ENCODE results near the gene SMAGP.
"Not testable (repeated sequence)": the region's sequence is repeated elsewhere in the genome, so short reads cannot be mapped to it uniquely, and the experiment has no call there.

Gene SMAGP

DNA sequence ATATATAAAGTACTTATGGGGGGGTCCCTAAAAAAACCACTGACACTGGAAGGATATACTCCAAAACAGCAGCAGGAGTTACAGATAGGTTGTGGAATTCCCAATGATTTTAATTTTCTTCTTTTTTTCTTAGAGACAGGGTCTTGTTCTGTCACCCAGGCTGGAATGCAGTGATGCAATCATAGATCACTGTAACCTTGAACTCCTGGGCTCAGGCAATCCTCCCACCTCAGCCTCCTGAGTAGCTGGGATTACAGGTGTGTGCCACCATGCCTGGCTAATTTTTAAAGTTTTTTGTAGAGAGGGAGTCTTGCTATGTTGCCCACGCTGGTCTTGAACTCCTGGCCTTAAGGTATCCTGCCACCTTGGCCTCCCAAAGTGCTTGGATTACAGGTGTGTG is 10.6 kb downstream of the SMAGP start:
- H3K27ac ChIP-seq (ENCODE audit: low read depth, low read length); H3K36me3 ChIP-seq (ENCODE audit: insufficient read depth, low read length); H3K9me3 ChIP-seq (ENCODE audit: low read length): not testable (repeated sequence)

DNA sequence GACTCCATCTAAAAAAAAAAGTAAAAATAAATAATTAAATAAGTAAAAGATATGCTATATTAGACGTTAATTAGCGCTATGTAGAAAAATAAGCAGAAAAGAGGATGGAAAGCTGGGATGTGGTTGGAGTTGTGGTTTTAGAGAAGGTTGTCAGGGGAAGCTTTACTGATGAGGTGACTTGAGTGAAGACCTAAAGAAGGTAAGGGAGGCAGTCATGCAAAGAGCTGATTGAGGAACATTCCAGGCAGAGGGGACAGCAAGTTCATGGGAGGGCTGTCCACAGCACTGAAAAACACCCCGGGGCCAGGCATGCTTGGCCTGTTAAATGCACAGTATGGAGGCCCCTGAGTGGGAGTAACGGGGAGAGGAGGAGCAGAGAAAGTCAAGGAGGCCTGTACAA is 15.7 kb downstream of the SMAGP start:
- H3K4me3 ChIP-seq (ENCODE audit: low read depth in 1 of 2, low read length in 2 of 2), result no peak overlapping the region

More for the DNA sequence above, 10.6 kb downstream of the SMAGP start:
- H3K4me3 ChIP-seq (ENCODE audit: low read depth in 1 of 2, low read length in 2 of 2); H3K9ac ChIP-seq (ENCODE audit: low read length); H3K4me1 ChIP-seq (ENCODE audit: insufficient read depth, low read length); H3K27me3 ChIP-seq (ENCODE audit: control insufficient read depth in 1 of 2, insufficient read depth in 2 of 2, low read length in 2 of 2): not testable (repeated sequence)

DNA sequence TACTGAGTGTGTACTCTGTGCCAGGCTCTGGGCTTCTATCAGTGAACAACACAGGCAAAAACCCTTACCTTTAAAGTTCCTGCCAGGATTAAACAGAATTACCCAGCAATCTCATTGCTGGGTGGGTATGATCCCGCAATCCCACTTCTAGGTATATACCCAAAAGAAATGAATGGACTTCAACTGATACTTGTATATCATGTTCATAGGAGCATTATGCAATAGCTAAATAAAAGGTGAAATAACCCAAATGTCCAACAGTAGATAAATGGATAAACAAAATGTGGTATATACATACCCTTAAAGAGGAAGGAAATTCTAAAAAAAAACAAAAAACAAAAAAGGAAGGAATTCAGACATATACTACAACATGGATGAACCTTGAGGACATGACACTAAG is 16.9 kb downstream of the SMAGP start:
- H3K27me3 ChIP-seq (ENCODE audit: control insufficient read depth in 1 of 2, insufficient read depth in 2 of 2, low read length in 2 of 2), result no peaks in the 10 kb centered on the region
- no peaks in the 10 kb centered on the region for H3K9me3 ChIP-seq (ENCODE audit: low read length)
- no peak overlapping the region for H3K27ac ChIP-seq (ENCODE audit: low read depth, low read length)
- no peaks in the 10 kb centered on the region for H3K36me3 ChIP-seq (ENCODE audit: insufficient read depth, low read length)
- no peak overlapping the region for H3K4me3 ChIP-seq (ENCODE audit: low read depth in 1 of 2, low read length in 2 of 2)
- H3K4me1 ChIP-seq (ENCODE audit: insufficient read depth, low read length), result no peaks in the 10 kb centered on the region
- no peak overlapping the region for H3K9ac ChIP-seq (ENCODE audit: low read length)

More for the DNA sequence above, 15.7 kb downstream of the SMAGP start:
- Histone ChIP-seq H3K27me3 (ENCODE audit: control insufficient read depth in 1 of 2, insufficient read depth in 2 of 2, low read length in 2 of 2) (no peaks in the 10 kb centered on the region), H3K4me1 (ENCODE audit: insufficient read depth, low read length) (no peaks in the 10 kb centered on the region), H3K27ac (ENCODE audit: low read depth, low read length) (no peak overlapping the region), H3K36me3 (ENCODE audit: insufficient read depth, low read length) (no peaks in the 10 kb centered on the region), H3K9me3 (ENCODE audit: low read length) (no peaks in the 10 kb centered on the region), H3K9ac (ENCODE audit: low read length) (no peak overlapping the region)

DNA sequence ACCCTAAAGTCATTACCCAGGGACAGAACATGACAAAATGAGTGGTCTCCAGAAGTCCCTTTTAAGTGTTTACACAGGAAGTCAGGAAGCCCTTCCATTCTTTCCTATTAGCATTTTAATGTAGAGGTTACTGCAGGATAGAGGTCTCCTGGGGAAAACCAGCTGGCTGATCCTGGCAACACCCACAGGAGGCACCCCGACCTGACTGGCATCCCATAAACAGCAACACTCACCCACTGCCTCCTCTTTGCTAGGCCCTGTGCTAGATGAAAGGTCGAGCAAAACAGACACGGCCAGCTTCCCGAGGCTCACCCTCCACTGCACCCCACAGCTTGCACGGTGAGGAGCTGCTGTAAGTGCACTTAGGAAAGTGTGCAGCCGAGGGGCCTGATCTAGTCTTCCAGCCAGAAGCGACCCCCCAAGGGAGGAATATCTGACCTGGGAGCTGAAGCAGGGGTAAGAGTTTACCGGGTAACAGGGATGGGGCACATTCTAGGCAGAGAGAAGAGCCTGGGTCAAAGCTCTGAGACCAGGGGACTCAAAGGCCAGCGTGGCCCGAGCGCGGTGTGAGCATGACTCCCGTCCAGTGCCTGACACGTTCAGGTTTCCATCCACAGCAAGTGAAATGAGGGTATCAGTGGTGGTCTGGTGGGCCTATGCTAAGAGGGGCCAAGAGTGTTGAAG is 22.6 kb downstream of the SMAGP start:
- Histone ChIP-seq H3K4me1 (ENCODE audit: insufficient read depth, low read length) (peaks cover 5% of the 10 kb centered on the region), H3K27me3 (ENCODE audit: control insufficient read depth in 1 of 2, insufficient read depth in 2 of 2, low read length in 2 of 2) (no peaks in the 10 kb centered on the region), H3K27ac (ENCODE audit: low read depth, low read length) (no peak overlapping the region), H3K36me3 (ENCODE audit: insufficient read depth, low read length) (peaks cover 18% of the 10 kb centered on the region), H3K4me3 (ENCODE audit: low read depth in 1 of 2, low read length in 2 of 2) (no peak overlapping the region), H3K9me3 (ENCODE audit: low read length) (no peaks in the 10 kb centered on the region), H3K9ac (ENCODE audit: low read length) (no peak overlapping the region)

DNA sequence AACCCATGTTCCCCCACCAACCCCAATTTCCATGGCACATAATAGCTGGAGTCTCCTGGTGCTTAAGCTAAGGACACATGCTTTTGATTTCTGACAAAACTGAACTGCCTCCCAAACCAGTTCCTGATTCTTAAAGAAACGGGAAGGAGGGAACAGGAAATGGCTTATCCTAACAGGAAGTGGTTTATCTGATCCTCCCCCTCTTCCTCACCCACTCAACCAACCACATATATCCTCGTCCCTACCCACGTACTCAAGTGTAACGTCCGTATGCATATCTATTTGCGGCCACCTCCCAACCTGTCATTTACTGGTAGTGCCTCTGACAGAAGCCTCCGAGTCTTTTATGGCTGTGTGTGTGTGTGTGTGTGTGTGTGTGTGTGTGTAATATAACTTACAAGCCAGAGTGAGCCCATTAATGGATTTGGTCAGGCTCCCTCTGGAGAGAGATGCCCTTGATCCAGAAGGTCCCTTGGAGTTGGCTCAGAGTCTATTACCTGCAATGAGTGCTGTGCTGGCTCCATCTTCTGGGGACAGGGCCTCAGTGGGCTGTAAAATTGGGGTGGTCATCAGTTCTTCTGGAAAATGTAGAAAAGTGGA is 23.9 kb downstream of the SMAGP start:
- H3K9me3 ChIP-seq (ENCODE audit: low read length), result no peaks in the 10 kb centered on the region
- peaks cover 29% of the 10 kb centered on the region for H3K36me3 ChIP-seq (ENCODE audit: insufficient read depth, low read length)
- H3K27me3 ChIP-seq (ENCODE audit: control insufficient read depth in 1 of 2, insufficient read depth in 2 of 2, low read length in 2 of 2), result no peaks in the 10 kb centered on the region
- H3K27ac ChIP-seq (ENCODE audit: low read depth, low read length), result no peak overlapping the region
- no peak overlapping the region for H3K4me3 ChIP-seq (ENCODE audit: low read depth in 1 of 2, low read length in 2 of 2)
- peaks cover 5% of the 10 kb centered on the region for H3K4me1 ChIP-seq (ENCODE audit: insufficient read depth, low read length)
- H3K9ac ChIP-seq (ENCODE audit: low read length), result no peak overlapping the region

DNA sequence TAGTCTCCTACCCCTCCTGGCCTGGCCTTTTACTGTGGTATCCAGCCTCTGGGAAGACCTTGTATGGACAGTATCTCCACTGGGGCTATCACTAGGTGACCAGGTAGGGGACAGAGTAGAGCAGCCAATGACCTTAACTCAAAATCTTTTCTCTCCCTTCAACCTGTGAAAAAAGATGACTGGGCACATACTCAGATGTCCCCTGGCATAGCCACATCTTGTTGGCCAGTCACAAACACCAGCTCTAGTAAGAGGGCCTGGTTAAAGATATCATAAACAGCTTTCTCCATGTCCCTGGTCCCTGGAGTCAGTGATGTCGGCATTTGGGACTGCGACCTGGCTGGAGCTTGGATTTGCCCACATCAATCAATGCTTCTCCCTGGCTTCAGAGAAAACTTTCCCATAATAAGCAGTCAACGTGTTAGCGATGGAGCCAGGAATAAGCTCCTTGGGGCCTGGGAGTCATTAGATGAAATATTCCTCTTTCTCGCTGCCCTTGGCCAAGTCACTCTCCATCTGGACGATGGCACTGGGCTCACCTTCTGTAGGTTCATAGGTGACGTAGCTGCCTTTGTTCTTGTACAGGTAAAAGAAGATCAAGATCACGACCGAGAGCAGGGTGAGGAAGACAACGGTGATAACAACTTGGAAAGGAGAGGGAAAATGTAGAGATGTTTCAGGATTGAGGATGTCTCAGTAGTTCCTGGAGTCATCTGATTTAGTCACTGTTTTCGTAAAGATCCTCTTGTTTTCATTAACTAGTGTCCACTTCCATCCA is 24.6 kb downstream of the SMAGP start:
- Histone ChIP-seq H3K9me3 (ENCODE audit: low read length) (no peaks in the 10 kb centered on the region), H3K36me3 (ENCODE audit: insufficient read depth, low read length) (peaks cover 36% of the 10 kb centered on the region), H3K9ac (ENCODE audit: low read length) (no peak overlapping the region), H3K4me3 (ENCODE audit: low read depth in 1 of 2, low read length in 2 of 2) (no peak overlapping the region), H3K27me3 (ENCODE audit: control insufficient read depth in 1 of 2, insufficient read depth in 2 of 2, low read length in 2 of 2) (no peaks in the 10 kb centered on the region), H3K27ac (ENCODE audit: low read depth, low read length) (no peak overlapping the region), H3K4me1 (ENCODE audit: insufficient read depth, low read length) (peaks cover 7% of the 10 kb centered on the region)

DNA sequence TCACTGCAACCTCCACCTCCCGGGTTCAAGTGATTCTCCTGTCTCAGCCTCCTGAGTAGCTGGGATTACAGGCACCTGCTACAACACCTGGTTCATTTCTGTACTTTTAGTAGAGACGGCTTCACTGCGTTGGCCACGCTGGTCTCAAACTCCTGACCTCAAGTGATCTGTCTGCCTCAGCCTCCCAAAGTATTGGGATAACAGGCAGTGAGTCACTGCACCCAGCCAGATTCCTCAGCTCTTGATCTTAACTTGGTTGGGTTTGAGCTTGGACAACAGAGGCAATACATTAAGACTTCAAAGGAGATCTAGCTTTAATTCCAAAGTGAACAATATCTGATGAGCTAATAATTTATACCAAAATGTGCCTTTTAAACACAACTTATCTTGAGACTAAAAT is 25.9 kb downstream of the SMAGP start:
- Histone ChIP-seq H3K9me3 (ENCODE audit: low read length) (no peaks in the 10 kb centered on the region), H3K4me1 (ENCODE audit: insufficient read depth, low read length) (peaks cover 17% of the 10 kb centered on the region), H3K9ac (ENCODE audit: low read length) (no peak overlapping the region), H3K27me3 (ENCODE audit: control insufficient read depth in 1 of 2, insufficient read depth in 2 of 2, low read length in 2 of 2) (no peaks in the 10 kb centered on the region), H3K4me3 (ENCODE audit: low read depth in 1 of 2, low read length in 2 of 2) (no peak overlapping the region), H3K27ac (ENCODE audit: low read depth, low read length) (no peak overlapping the region), H3K36me3 (ENCODE audit: insufficient read depth, low read length) (peaks cover 46% of the 10 kb centered on the region)

DNA sequence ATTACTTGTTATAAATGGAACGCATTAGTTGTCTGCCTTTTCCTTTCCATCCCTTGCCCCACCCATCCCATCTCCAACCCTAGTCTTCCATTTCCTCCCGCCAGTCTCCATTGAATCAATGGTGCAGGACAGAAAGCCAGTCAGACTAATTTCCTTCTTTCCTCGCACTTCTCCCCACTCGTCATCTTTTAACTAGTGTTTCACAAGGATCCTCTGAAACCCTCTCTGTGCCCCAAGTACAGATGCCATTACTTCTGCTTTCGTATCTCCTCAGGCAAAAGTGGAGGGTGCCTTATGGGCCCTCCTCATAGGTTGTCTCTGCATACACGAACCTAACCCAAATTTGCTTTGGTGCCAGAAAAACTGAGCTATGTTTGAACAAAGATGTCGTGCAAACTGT is 27.3 kb downstream of the SMAGP start:
- Histone ChIP-seq H3K4me1 (ENCODE audit: insufficient read depth, low read length) (peaks cover 21% of the 10 kb centered on the region), H3K36me3 (ENCODE audit: insufficient read depth, low read length) (peaks cover 46% of the 10 kb centered on the region), H3K4me3 (ENCODE audit: low read depth in 1 of 2, low read length in 2 of 2) (no peak overlapping the region), H3K27ac (ENCODE audit: low read depth, low read length) (no peak overlapping the region), H3K9me3 (ENCODE audit: low read length) (no peaks in the 10 kb centered on the region), H3K27me3 (ENCODE audit: control insufficient read depth in 1 of 2, insufficient read depth in 2 of 2, low read length in 2 of 2) (no peaks in the 10 kb centered on the region), H3K9ac (ENCODE audit: low read length) (no peak overlapping the region)

DNA sequence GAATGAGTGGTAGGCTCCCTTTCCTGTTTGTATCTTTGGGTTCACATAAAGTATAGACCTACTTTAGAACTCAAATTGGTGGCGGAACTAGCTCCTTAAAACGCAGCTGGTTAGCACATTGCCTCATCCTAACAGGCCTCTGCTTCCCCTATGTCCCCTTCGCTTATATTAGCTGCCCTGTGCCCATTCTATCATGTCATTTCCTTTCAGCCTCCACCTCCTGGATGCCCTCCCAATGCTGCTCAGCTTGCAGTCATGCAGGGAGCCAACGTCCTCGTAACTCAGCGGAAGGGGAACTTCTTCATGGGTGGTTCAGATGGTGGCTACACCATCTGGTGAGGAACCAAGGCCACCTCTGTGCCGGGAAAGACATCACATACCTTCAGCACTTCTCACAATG is 28.1 kb downstream of the SMAGP start:
- H3K4me3 ChIP-seq (ENCODE audit: low read depth in 1 of 2, low read length in 2 of 2), result no peak overlapping the region
- H3K9ac ChIP-seq (ENCODE audit: low read length), result no peak overlapping the region
- no peaks in the 10 kb centered on the region for H3K27me3 ChIP-seq (ENCODE audit: control insufficient read depth in 1 of 2, insufficient read depth in 2 of 2, low read length in 2 of 2)
- H3K27ac ChIP-seq (ENCODE audit: low read depth, low read length), result no peak overlapping the region
- no peaks in the 10 kb centered on the region for H3K9me3 ChIP-seq (ENCODE audit: low read length)
- peaks cover 46% of the 10 kb centered on the region for H3K36me3 ChIP-seq (ENCODE audit: insufficient read depth, low read length)
- H3K4me1 ChIP-seq (ENCODE audit: insufficient read depth, low read length), result peaks cover 17% of the 10 kb centered on the region

DNA sequence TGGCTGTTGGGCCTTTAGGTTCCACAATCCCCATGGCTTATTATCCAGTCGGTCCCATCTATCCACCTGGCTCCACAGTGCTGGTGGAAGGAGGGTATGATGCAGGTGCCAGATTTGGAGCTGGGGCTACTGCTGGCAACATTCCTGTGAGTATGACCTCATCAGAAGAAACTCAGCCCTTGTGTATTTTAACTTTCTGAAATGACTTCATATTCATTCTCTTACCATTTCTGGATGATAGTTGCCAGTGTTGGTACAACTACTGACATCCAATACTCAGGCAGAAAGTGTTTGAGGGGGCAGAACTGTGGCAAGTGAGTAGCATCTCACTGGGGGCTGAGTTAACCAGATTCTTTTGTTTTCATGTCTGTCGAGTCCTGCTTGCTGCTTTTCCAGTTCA is 29.2 kb downstream of the SMAGP start:
- H3K27ac ChIP-seq (ENCODE audit: low read depth, low read length), result no peak overlapping the region
- H3K9me3 ChIP-seq (ENCODE audit: low read length), result no peaks in the 10 kb centered on the region
- peaks cover 46% of the 10 kb centered on the region for H3K36me3 ChIP-seq (ENCODE audit: insufficient read depth, low read length)
- no peaks in the 10 kb centered on the region for H3K27me3 ChIP-seq (ENCODE audit: control insufficient read depth in 1 of 2, insufficient read depth in 2 of 2, low read length in 2 of 2)
- no peak overlapping the region for H3K9ac ChIP-seq (ENCODE audit: low read length)
- no peak overlapping the region for H3K4me3 ChIP-seq (ENCODE audit: low read depth in 1 of 2, low read length in 2 of 2)
- H3K4me1 ChIP-seq (ENCODE audit: insufficient read depth, low read length), result peaks cover 17% of the 10 kb centered on the region

DNA sequence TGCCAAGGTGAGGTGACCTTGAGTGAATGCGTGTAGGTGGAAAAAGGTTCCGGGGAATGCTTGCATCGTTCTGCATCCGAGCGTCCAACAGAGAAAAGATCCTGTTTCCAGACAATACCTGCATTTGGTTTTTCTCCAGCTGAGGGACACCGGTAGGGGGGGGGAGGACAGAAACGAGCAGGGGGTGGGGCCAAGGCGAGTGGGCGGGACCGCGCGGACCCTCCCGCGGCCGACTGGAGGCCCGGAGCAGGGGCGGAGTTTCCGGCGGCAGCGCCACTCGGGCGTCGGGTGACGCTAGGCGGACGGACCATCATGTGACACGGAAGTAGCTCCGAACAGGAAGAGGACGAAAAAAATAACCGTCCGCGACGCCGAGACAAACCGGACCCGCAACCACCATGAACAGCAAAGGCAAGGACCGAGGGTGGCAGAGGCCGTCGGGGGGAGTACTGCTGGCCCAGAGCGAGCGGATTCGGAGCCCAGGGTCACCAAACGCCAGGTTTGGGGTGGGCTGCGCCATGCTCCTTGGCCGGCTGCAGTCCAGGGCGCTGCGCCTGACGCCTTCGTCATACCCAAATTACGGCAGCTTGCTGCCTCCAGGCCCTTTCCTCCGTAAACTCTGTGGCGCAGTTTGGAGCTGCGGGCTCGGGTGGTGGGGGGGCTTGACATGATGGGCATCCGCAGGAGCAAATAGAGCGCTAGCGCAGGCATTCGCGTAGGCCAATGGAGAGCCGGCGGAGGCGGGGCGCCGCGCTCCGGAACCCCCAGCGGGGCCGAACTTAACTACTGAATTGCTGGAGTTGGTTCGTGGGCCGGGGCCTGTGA is 31.5 kb downstream of the SMAGP start, which contains the start of gene DAZAP2:
DAZAP2 (plus strand) TSS at position 317 of the 825 bp plus-strand sequence; CDS start at position 399, 82 bp downstream.
- Histone ChIP-seq H3K9me3 (ENCODE audit: low read length) (no peaks in the 10 kb centered on the region), H3K9ac (ENCODE audit: low read length) (peak within 1 kb of the TSS; percentile 99), H3K27ac (ENCODE audit: low read depth, low read length) (peak within 1 kb of the TSS; percentile 100), H3K4me3 (ENCODE audit: low read depth in 1 of 2, low read length in 2 of 2) (peak within 1 kb of the TSS; percentile 99 to 100), H3K27me3 (ENCODE audit: control insufficient read depth in 1 of 2, insufficient read depth in 2 of 2, low read length in 2 of 2) (no peaks in the 10 kb centered on the region), H3K36me3 (ENCODE audit: insufficient read depth, low read length) (peaks cover 34% of the 10 kb centered on the region), H3K4me1 (ENCODE audit: insufficient read depth, low read length) (peaks cover 17% of the 10 kb centered on the region)
